ENCODE results near the gene SLC24A3. TPM values are rescaled to one million over a fixed set of nuclear protein-coding genes. Genes with fewer than 3 reads are reported as not detected.

Gene SLC24A3
- total RNA-seq, 2 experiments from 2014 or later: not detected

GRCh38 chr20:19427480-19427879 lies 215.0 kb downstream of the SLC24A3 start:
- Histone ChIP-seq H3K79me2 (ENCODE audit: insufficient read depth, low read depth, low read length) (no peaks in the 10 kb centered on the region), H4K20me1 (ENCODE audit: insufficient read depth, low read length) (no peaks in the 10 kb centered on the region), H3K9me2 (ENCODE audit: insufficient read depth, low read length) (no peaks in the 10 kb centered on the region), H3K36me3 (ENCODE audit: insufficient read depth, low read length) (no peaks in the 10 kb centered on the region), H2AFZ (ENCODE audit: low read length) (no peak overlapping the region), H3K4me3 (ENCODE audit: low read depth, low read length, poor library complexity, severe bottlenecking) (no peak overlapping the region), H3K4me2 (ENCODE audit: low read length) (no peak overlapping the region), H3K4me1 (ENCODE audit: insufficient read depth, low read length, poor library complexity, severe bottlenecking) (peaks cover 5% of the 10 kb centered on the region), H3K27ac (ENCODE audit: low read depth, low read length, poor library complexity, severe bottlenecking) (no peak overlapping the region), H3K9me3 (ENCODE audit: low read length) (no peaks in the 10 kb centered on the region)
- intact Hi-C loops (cut with micrococcal nuclease; ENCODE audit: unreplicated experiment): no loop called here
- ChIA-PET CTCF (ENCODE audit: unreplicated experiment) (no interaction called here), POLR2A (interaction anchor here (0.7 kb wide), 1 partner anchor 81 kb away, joined by 3 read pairs; no protein-coding TSS in a partner anchor)
- TF ChIP-seq EZH2phosphoT487 (IDR thresholded peaks at IDR 0.05; ENCODE audit: borderline replicate concordance, low read depth, low read length) (no peak), CTCF (conservative IDR thresholded peaks at IDR 0.05; ENCODE audit: low read length) (no peak)
- no peak for DNase-seq (ENCODE audit: low spot score)
- BruUV-seq (replicated peaks): no TSS peak

- Histone ChIP-seq H3K4me2 (ENCODE audit: low read length) (no peak overlapping the region), H4K20me1 (ENCODE audit: insufficient read depth, low read length) (no peaks in the 10 kb centered on the region), H3K27ac (ENCODE audit: low read depth, low read length, poor library complexity, severe bottlenecking) (no peak overlapping the region), H3K4me3 (ENCODE audit: low read depth, low read length, poor library complexity, severe bottlenecking) (no peak overlapping the region), H3K4me1 (ENCODE audit: insufficient read depth, low read length, poor library complexity, severe bottlenecking) (peaks cover 5% of the 10 kb centered on the region), H3K9me2 (ENCODE audit: insufficient read depth, low read length) (no peaks in the 10 kb centered on the region), H3K36me3 (ENCODE audit: insufficient read depth, low read length) (no peaks in the 10 kb centered on the region), H3K9me3 (ENCODE audit: low read length) (no peaks in the 10 kb centered on the region), H2AFZ (ENCODE audit: low read length) (no peak overlapping the region), H3K79me2 (ENCODE audit: insufficient read depth, low read depth, low read length) (no peaks in the 10 kb centered on the region)
- no TSS peak for BruUV-seq (replicated peaks)
- intact Hi-C loops (cut with micrococcal nuclease; ENCODE audit: unreplicated experiment): no loop called here
- ChIA-PET CTCF (ENCODE audit: unreplicated experiment) (no interaction called here), POLR2A (interaction anchor here (0.7 kb wide), 1 partner anchor 80 kb away, joined by 3 read pairs; no protein-coding TSS in a partner anchor)
- DNase-seq (ENCODE audit: low spot score): no peak
- TF ChIP-seq EZH2phosphoT487 (IDR thresholded peaks at IDR 0.05; ENCODE audit: borderline replicate concordance, low read depth, low read length) (no peak), CTCF (conservative IDR thresholded peaks at IDR 0.05; ENCODE audit: low read length) (no peak)
Observed at GRCh38 chr20:19427913-19428312, 215.5 kb downstream of the SLC24A3 start.

- Histone ChIP-seq H3K27ac (ENCODE audit: low read depth, low read length, poor library complexity, severe bottlenecking) (no peak overlapping the region), H3K79me2 (ENCODE audit: insufficient read depth, low read depth, low read length) (no peaks in the 10 kb centered on the region), H3K4me1 (ENCODE audit: insufficient read depth, low read length, poor library complexity, severe bottlenecking) (peaks cover 5% of the 10 kb centered on the region), H3K36me3 (ENCODE audit: insufficient read depth, low read length) (no peaks in the 10 kb centered on the region), H2AFZ (ENCODE audit: low read length) (no peak overlapping the region), H3K9me2 (ENCODE audit: insufficient read depth, low read length) (no peaks in the 10 kb centered on the region), H3K9me3 (ENCODE audit: low read length) (no peaks in the 10 kb centered on the region), H4K20me1 (ENCODE audit: insufficient read depth, low read length) (no peaks in the 10 kb centered on the region), H3K4me2 (ENCODE audit: low read length) (no peak overlapping the region), H3K4me3 (ENCODE audit: low read depth, low read length, poor library complexity, severe bottlenecking) (no peak overlapping the region)
- ChIA-PET CTCF (ENCODE audit: unreplicated experiment) (no interaction called here), POLR2A (interaction anchor here (0.7 kb wide), 1 partner anchor 80 kb away, joined by 3 read pairs; no protein-coding TSS in a partner anchor)
- no peak for DNase-seq (ENCODE audit: low spot score)
- TF ChIP-seq EZH2phosphoT487 (IDR thresholded peaks at IDR 0.05; ENCODE audit: borderline replicate concordance, low read depth, low read length) (no peak), CTCF (conservative IDR thresholded peaks at IDR 0.05; ENCODE audit: low read length) (no peak)
- intact Hi-C loops (cut with micrococcal nuclease; ENCODE audit: unreplicated experiment): no loop called here
- BruUV-seq (replicated peaks): no TSS peak
Observed at GRCh38 chr20:19428324-19428723, 215.9 kb downstream of the SLC24A3 start.

Data from OCI-LY7 (cell line).